ENCODE data around the gene DDOST.
A peak's percentile ranks its signal among the peaks of the same experiment; 100 is the strongest.

The DDOST gene

GRCh38 chr1:20660847-20661206 is 342 bp downstream of the DDOST start:
- peaks cover 7% of the 10 kb centered on the region for H3K36me3 Mint-ChIP-seq
- DNase-seq (ENCODE audit: low spot score in 2 of 2) = peak in 1 of 2 donors; percentile 18
- peak overlapping the region; percentile 92 for H3K27ac Mint-ChIP-seq
- H3K4me1 Mint-ChIP-seq = peaks cover 31% of the 10 kb centered on the region
- no peaks in the 10 kb centered on the region for H3K27me3 Mint-ChIP-seq
- peak overlapping the region; percentile 94 for H3K4me3 Mint-ChIP-seq
- ATAC-seq (ENCODE audit: low read depth) = peak; percentile 30
- no peaks in the 10 kb centered on the region for H3K9me3 Mint-ChIP-seq

- Mint-ChIP-seq H3K4me1 (peaks cover 31% of the 10 kb centered on the region), H3K27ac (peak overlapping the region; percentile 92), H3K4me3 (peak overlapping the region; percentile 94), H3K36me3 (peaks cover 7% of the 10 kb centered on the region), H3K27me3 (no peaks in the 10 kb centered on the region), H3K9me3 (no peaks in the 10 kb centered on the region)
- DNase-seq (ENCODE audit: low spot score in 2 of 2) (no peak), ATAC-seq (ENCODE audit: low read depth) (no peak)
These were observed 806 bp downstream of the DDOST start for GRCh38 chr1:20660363-20660762.

- Mint-ChIP-seq H3K4me1 (peaks cover 31% of the 10 kb centered on the region), H3K4me3 (no peak overlapping the region), H3K36me3 (peaks cover 14% of the 10 kb centered on the region), H3K27me3 (no peaks in the 10 kb centered on the region), H3K9me3 (no peaks in the 10 kb centered on the region), H3K27ac (peak overlapping the region; percentile 92)
- DNase-seq (ENCODE audit: low spot score in 2 of 2) = no peak
- no peak for ATAC-seq (ENCODE audit: low read depth)
These were observed 2.8 kb downstream of the DDOST start for GRCh38 chr1:20658166-20658915.

- no peak for ATAC-seq (ENCODE audit: low read depth)
- peaks cover 22% of the 10 kb centered on the region for H3K4me1 Mint-ChIP-seq
- peak overlapping the region; percentile 47 for H3K27ac Mint-ChIP-seq
- no peaks in the 10 kb centered on the region for H3K9me3 Mint-ChIP-seq
- H3K36me3 Mint-ChIP-seq = peaks cover 22% of the 10 kb centered on the region
- no peak overlapping the region for H3K4me3 Mint-ChIP-seq
- no peak for DNase-seq (ENCODE audit: low spot score in 2 of 2)
- no peaks in the 10 kb centered on the region for H3K27me3 Mint-ChIP-seq
These were observed 4.1 kb downstream of the DDOST start for GRCh38 chr1:20657024-20657423.

GRCh38 chr1:20654104-20654690 is 7.0 kb downstream of the DDOST start:
- H3K4me3 Mint-ChIP-seq = no peak overlapping the region
- ATAC-seq (ENCODE audit: low read depth) (no peak), DNase-seq (ENCODE audit: low spot score in 2 of 2) (no peak)
- H3K9me3 Mint-ChIP-seq = no peaks in the 10 kb centered on the region
- H3K4me1 Mint-ChIP-seq = peaks cover 6% of the 10 kb centered on the region
- no peaks in the 10 kb centered on the region for H3K27me3 Mint-ChIP-seq
- no peak overlapping the region for H3K27ac Mint-ChIP-seq
- peaks cover 39% of the 10 kb centered on the region for H3K36me3 Mint-ChIP-seq

GRCh38 chr1:20652300-20652699 is 8.9 kb downstream of the DDOST start:
- ATAC-seq (ENCODE audit: low read depth) (no peak), DNase-seq (ENCODE audit: low spot score in 2 of 2) (no peak)
- no peaks in the 10 kb centered on the region for H3K27me3 Mint-ChIP-seq
- H3K4me1 Mint-ChIP-seq = peaks cover 5% of the 10 kb centered on the region
- peaks cover 42% of the 10 kb centered on the region for H3K36me3 Mint-ChIP-seq
- no peak overlapping the region for H3K4me3 Mint-ChIP-seq
- H3K27ac Mint-ChIP-seq = no peak overlapping the region
- no peaks in the 10 kb centered on the region for H3K9me3 Mint-ChIP-seq

GRCh38 chr1:20648946-20649345 is 12.2 kb downstream of the DDOST start:
- Mint-ChIP-seq H3K4me1 (no peaks in the 10 kb centered on the region), H3K9me3 (no peaks in the 10 kb centered on the region), H3K4me3 (no peak overlapping the region), H3K36me3 (peaks cover 30% of the 10 kb centered on the region), H3K27me3 (no peaks in the 10 kb centered on the region), H3K27ac (no peak overlapping the region)
- no peak for ATAC-seq (ENCODE audit: low read depth)
- no peak for DNase-seq (ENCODE audit: low spot score in 2 of 2)

GRCh38 chr1:20648438-20648837 is 12.7 kb downstream of the DDOST start:
- Mint-ChIP-seq H3K27ac (no peak overlapping the region), H3K36me3 (peaks cover 30% of the 10 kb centered on the region)

GRCh38 chr1:20645414-20645813 is 15.8 kb downstream of the DDOST start:
- H3K9me3 Mint-ChIP-seq = no peaks in the 10 kb centered on the region
- H3K27me3 Mint-ChIP-seq = no peaks in the 10 kb centered on the region
- no peak overlapping the region for H3K27ac Mint-ChIP-seq
- no peak overlapping the region for H3K4me3 Mint-ChIP-seq
- DNase-seq (ENCODE audit: low spot score in 2 of 2) = no peak
- no peaks in the 10 kb centered on the region for H3K4me1 Mint-ChIP-seq
- H3K36me3 Mint-ChIP-seq = peaks cover 16% of the 10 kb centered on the region
- ATAC-seq (ENCODE audit: low read depth) = no peak

More at GRCh38 chr1:20648438-20648837, 12.7 kb downstream of the DDOST start:
- DNase-seq (ENCODE audit: low spot score in 2 of 2) (no peak), ATAC-seq (ENCODE audit: low read depth) (no peak)
- Mint-ChIP-seq H3K9me3 (no peaks in the 10 kb centered on the region), H3K4me1 (no peaks in the 10 kb centered on the region), H3K27me3 (no peaks in the 10 kb centered on the region), H3K4me3 (no peak overlapping the region)

GRCh38 chr1:20644416-20644815 is 16.8 kb downstream of the DDOST start:
- no peak for DNase-seq (ENCODE audit: low spot score in 2 of 2)
- Mint-ChIP-seq H3K9me3 (no peaks in the 10 kb centered on the region), H3K4me1 (no peaks in the 10 kb centered on the region), H3K27me3 (no peaks in the 10 kb centered on the region), H3K27ac (no peak overlapping the region), H3K4me3 (no peak overlapping the region), H3K36me3 (peaks cover 11% of the 10 kb centered on the region)
- ATAC-seq (ENCODE audit: low read depth) = no peak

- Mint-ChIP-seq H3K27me3 (no peaks in the 10 kb centered on the region), H3K4me3 (no peak overlapping the region), H3K4me1 (no peaks in the 10 kb centered on the region), H3K9me3 (no peaks in the 10 kb centered on the region), H3K27ac (no peak overlapping the region), H3K36me3 (peaks cover 8% of the 10 kb centered on the region)
- DNase-seq (ENCODE audit: low spot score in 2 of 2) (no peak), ATAC-seq (ENCODE audit: low read depth) (no peak)
These were observed 18.1 kb downstream of the DDOST start for GRCh38 chr1:20643080-20643479.

- Mint-ChIP-seq H3K36me3 (peaks cover 8% of the 10 kb centered on the region), H3K9me3 (no peaks in the 10 kb centered on the region), H3K27ac (no peak overlapping the region), H3K27me3 (no peaks in the 10 kb centered on the region), H3K4me1 (no peaks in the 10 kb centered on the region), H3K4me3 (no peak overlapping the region)
- no peak for ATAC-seq (ENCODE audit: low read depth)
- no peak for DNase-seq (ENCODE audit: low spot score in 2 of 2)
These were observed 19.2 kb downstream of the DDOST start for GRCh38 chr1:20641975-20642374.

- Mint-ChIP-seq H3K36me3 (peaks cover 12% of the 10 kb centered on the region), H3K27ac (no peak overlapping the region), H3K4me1 (no peaks in the 10 kb centered on the region), H3K4me3 (no peak overlapping the region), H3K9me3 (no peaks in the 10 kb centered on the region), H3K27me3 (no peaks in the 10 kb centered on the region)
- peak; percentile 56 to 69 for DNase-seq (ENCODE audit: low spot score in 2 of 2)
- peak; percentile 72 for ATAC-seq (ENCODE audit: low read depth)
These were observed 21.0 kb downstream of the DDOST start for GRCh38 chr1:20640183-20640597.

GRCh38 chr1:20636785-20637347 is 24.3 kb downstream of the DDOST start:
- Mint-ChIP-seq H3K36me3 (peaks cover 8% of the 10 kb centered on the region), H3K27ac (no peak overlapping the region), H3K4me1 (peaks cover 7% of the 10 kb centered on the region), H3K27me3 (no peaks in the 10 kb centered on the region), H3K9me3 (no peaks in the 10 kb centered on the region), H3K4me3 (no peak overlapping the region)
- no peak for ATAC-seq (ENCODE audit: low read depth)
- no peak for DNase-seq (ENCODE audit: low spot score in 2 of 2)

Data from memory B cell (primary cell).